Measurements from ENCODE around the gene GOLGA6L10. TPM values are rescaled to one million over a fixed set of nuclear protein-coding genes. Genes with fewer than 3 reads are reported as not detected.

GOLGA6L10 gene
- polyA plus RNA-seq, 2 of the 4 experiments (the other 2 are of a cell fraction), result 0.84 to 0.98 TPM

DNA sequence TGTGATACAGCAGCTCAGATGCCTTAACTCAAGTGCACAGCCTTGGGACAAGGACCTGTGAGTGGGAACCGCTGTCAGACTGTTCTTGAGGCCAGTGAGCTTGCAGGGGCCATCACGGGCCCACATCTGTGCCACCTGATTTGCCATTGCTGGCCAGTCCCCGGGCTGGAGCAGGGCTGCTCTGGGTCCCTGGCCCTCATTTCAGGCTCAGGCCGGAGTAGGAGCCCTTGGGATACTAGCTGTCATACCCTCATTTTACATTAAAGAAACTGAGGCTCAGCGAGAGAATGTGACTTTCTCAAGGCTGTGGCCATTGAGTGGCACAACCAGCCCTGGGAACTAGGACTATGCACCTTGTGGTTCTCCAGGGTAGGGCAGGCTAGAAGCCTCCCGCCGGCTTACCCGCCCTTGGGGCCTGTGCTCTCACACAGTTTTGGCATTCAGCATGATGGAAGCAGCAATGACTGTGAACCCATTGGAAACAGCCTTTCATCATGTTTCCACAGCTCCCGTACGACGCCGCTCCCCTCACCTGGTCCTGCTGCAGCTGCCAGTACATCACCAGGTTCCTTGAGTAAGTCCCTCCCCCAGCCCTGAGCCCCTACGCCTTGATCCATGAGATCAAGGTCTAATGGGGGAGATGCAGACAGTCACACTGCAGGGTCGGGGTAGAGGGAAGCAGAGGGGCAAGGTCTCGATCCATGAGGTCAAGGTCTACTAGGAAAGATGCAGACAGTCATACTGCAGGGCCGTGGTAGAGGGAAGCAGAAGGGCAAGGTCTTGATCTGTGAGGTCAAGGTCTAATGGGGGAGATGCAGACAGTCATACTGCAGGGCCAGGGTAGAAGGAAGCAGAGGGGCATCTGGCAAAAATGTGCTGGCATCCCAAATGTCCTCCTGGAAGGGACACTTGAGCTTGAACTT lies 42.2 kb downstream of the GOLGA6L10 start:
- WGBS (ENCODE audit: missing lambda C conversion rate), result 59% methylated on average over 15 of the region's 16 CpGs
- Histone ChIP-seq H3K27ac (no peak overlapping the region), H3K4me2 (no peak overlapping the region), H3K4me3 (no peak overlapping the region), H3K4me1 (no peaks in the 10 kb centered on the region), H3K9me3 (peaks cover 11% of the 10 kb centered on the region; the same call in 2 of the 3 replicates)
- POLR2A ChIA-PET, result no interaction called here
- FAIRE-seq, result no peak
- TF ChIP-seq KDM1A (IDR thresholded peaks at IDR 0.05; ENCODE audit: low read depth) (no peak), TFCP2L1 (CRISPR knock-in tag; IDR thresholded peaks at IDR 0.05) (no peak), TP53 (CRISPR knock-in tag; IDR thresholded peaks at IDR 0.05) (no peak), NR3C1 (IDR thresholded peaks at IDR 0.05) (no peak), PHF8 (IDR thresholded peaks at IDR 0.05; ENCODE audit: borderline replicate concordance, low read depth) (no peak), POLR2AphosphoS2 (conservative IDR thresholded peaks at IDR 0.05; ENCODE audit: low read length) (no peak), SREBF2 (IDR thresholded peaks at IDR 0.05) (no peak), GATA3 (IDR thresholded peaks at IDR 0.05; ENCODE audit: borderline replicate concordance) (no peak), FOXS1 (CRISPR knock-in tag; IDR thresholded peaks at IDR 0.05) (no peak), ZC3H11A (IDR thresholded peaks at IDR 0.05) (no peak), HOXB5 (CRISPR knock-in tag; IDR thresholded peaks at IDR 0.05) (no peak), ZNF302 (CRISPR knock-in tag; IDR thresholded peaks at IDR 0.05) (no peak), EHF (CRISPR knock-in tag; IDR thresholded peaks at IDR 0.05) (no peak), MYC (IDR thresholded peaks at IDR 0.05; ENCODE audit: borderline replicate concordance, low read length) (no peak), JUNB (IDR thresholded peaks at IDR 0.05) (no peak)
- TF ChIP-seq, protein P1, sequence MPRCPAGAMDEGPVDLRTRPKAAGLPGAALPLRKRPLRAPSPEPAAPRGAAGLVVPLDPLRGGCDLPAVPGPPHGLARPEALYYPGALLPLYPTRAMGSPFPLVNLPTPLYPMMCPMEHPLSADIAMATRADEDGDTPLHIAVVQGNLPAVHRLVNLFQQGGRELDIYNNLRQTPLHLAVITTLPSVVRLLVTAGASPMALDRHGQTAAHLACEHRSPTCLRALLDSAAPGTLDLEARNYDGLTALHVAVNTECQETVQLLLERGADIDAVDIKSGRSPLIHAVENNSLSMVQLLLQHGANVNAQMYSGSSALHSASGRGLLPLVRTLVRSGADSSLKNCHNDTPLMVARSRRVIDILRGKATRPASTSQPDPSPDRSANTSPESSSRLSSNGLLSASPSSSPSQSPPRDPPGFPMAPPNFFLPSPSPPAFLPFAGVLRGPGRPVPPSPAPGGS (IDR thresholded peaks at IDR 0.05), result no peak
- TF ChIP-seq, protein P2, sequence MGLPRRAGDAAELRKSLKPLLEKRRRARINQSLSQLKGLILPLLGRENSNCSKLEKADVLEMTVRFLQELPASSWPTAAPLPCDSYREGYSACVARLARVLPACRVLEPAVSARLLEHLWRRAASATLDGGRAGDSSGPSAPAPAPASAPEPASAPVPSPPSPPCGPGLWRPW (IDR thresholded peaks at IDR 0.05), result no peak
- peak; percentile 45 to 54; a peak in 3 of 6 replicates for ATAC-seq
- no peak for DNase-seq (ENCODE audit: low read depth in 1 of 2, low spot score in 1 of 2)
- CTCF ChIA-PET, result interaction anchor here (0.9 kb wide), 1 partner anchor 26 kb away, joined by 3 read pairs; no protein-coding TSS in a partner anchor

DNA sequence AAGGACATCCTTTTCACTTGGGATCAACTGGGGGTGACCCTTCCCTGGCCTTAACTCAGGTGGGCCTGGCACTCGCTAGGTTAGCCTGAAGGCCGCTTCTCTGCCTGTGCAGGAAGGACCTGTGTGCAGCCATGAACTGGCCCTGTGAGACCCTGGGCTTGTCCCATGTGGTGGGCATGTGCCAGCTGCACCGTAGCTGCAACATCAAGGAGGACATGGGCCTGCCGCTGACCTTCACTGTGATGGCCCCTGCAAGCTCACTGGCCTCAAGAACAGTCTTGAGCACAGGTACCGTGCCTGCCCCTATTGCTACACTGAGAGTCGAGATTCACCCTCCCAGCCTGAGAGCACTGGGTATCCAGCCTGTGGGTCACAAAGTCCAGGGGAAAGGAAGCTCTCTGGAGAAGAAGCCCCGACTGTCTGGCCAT lies 43.6 kb downstream of the GOLGA6L10 start:
- no peak for DNase-seq (ENCODE audit: low read depth in 1 of 2, low spot score in 1 of 2)
- Histone ChIP-seq H3K4me1 (no peaks in the 10 kb centered on the region), H3K4me2 (no peak overlapping the region), H3K4me3 (no peak overlapping the region), H3K27ac (no peak overlapping the region), H3K9me3 (peaks cover 6% of the 10 kb centered on the region; the same call in 2 of the 3 replicates)
- FAIRE-seq, result no peak
- CTCF ChIA-PET, result no interaction called here
- TF ChIP-seq, protein P3, sequence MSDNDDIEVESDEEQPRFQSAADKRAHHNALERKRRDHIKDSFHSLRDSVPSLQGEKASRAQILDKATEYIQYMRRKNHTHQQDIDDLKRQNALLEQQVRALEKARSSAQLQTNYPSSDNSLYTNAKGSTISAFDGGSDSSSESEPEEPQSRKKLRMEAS (IDR thresholded peaks at IDR 0.05), result no peak
- POLR2A ChIA-PET, result no interaction called here
- WGBS (ENCODE audit: missing lambda C conversion rate), result 58% methylated on average over 5 of the region's 7 CpGs
- ATAC-seq, result no peak

DNA sequence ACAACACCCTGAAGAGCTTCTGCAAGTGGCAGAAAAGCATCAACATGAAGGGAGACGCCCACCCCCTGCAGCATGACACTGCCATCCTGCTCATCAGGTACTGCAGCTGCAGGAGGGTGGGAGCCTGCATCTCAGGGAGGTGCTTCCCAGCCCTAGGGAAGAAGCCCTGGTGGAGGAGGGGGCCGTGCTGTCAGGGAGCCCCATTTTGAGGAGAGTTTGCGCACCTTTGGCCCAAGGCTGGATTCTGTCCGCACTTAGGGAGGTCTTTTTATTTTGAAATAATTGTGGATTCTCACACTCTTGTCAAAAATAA lies 44.5 kb downstream of the GOLGA6L10 start:
- H3K4me1 ChIP-seq, result no peaks in the 10 kb centered on the region
- no peak for TF ChIP-seq RAD21 (conservative IDR thresholded peaks at IDR 0.05 in 1 of 2, IDR thresholded peaks at IDR 0.05 in 1 of 2)
- TF ChIP-seq HOXA7 (CRISPR knock-in tag; IDR thresholded peaks at IDR 0.05), result no peak
- no peak for TF ChIP-seq RFX5 (IDR thresholded peaks at IDR 0.05)
- no peak for TF ChIP-seq HDAC2 (IDR thresholded peaks at IDR 0.05)
- TF ChIP-seq JUN (IDR thresholded peaks at IDR 0.05), result no peak
- TF ChIP-seq, protein P4, sequence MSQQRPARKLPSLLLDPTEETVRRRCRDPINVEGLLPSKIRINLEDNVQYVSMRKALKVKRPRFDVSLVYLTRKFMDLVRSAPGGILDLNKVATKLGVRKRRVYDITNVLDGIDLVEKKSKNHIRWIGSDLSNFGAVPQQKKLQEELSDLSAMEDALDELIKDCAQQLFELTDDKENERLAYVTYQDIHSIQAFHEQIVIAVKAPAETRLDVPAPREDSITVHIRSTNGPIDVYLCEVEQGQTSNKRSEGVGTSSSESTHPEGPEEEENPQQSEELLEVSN (IDR thresholded peaks at IDR 0.05; ENCODE audit: borderline replicate concordance, low read depth), result no peak
- TF ChIP-seq, protein P5, sequence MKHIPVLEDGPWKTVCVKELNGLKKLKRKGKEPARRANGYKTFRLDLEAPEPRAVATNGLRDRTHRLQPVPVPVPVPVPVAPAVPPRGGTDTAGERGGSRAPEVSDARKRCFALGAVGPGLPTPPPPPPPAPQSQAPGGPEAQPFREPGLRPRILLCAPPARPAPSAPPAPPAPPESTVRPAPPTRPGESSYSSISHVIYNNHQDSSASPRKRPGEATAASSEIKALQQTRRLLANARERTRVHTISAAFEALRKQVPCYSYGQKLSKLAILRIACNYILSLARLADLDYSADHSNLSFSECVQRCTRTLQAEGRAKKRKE (CRISPR knock-in tag; IDR thresholded peaks at IDR 0.05; ENCODE audit: low read depth), result no peak
- TF ChIP-seq SREBF2 (IDR thresholded peaks at IDR 0.05), result no peak
- no peak for TF ChIP-seq CHD4 (IDR thresholded peaks at IDR 0.05; ENCODE audit: borderline replicate concordance)
- TF ChIP-seq CBX2 (IDR thresholded peaks at IDR 0.05; ENCODE audit: borderline replicate concordance, low read depth), result no peak
- TF ChIP-seq PHF8 (IDR thresholded peaks at IDR 0.05; ENCODE audit: borderline replicate concordance, low read depth), result no peak
- no peak for TF ChIP-seq NR3C1 (IDR thresholded peaks at IDR 0.05)
- TF ChIP-seq, protein P6, sequence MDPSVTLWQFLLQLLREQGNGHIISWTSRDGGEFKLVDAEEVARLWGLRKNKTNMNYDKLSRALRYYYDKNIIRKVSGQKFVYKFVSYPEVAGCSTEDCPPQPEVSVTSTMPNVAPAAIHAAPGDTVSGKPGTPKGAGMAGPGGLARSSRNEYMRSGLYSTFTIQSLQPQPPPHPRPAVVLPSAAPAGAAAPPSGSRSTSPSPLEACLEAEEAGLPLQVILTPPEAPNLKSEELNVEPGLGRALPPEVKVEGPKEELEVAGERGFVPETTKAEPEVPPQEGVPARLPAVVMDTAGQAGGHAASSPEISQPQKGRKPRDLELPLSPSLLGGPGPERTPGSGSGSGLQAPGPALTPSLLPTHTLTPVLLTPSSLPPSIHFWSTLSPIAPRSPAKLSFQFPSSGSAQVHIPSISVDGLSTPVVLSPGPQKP (IDR thresholded peaks at IDR 0.05; ENCODE audit: low read depth, low read length), result no peak
- TF ChIP-seq SMC3 (IDR thresholded peaks at IDR 0.05), result no peak
- TF ChIP-seq RNF2 (IDR thresholded peaks at IDR 0.05; ENCODE audit: borderline replicate concordance, low read depth), result no peak
- no peak for TF ChIP-seq JUNB (IDR thresholded peaks at IDR 0.05)
- TF ChIP-seq MYC (IDR thresholded peaks at IDR 0.05; ENCODE audit: borderline replicate concordance, low read length), result no peak
- FAIRE-seq, result no peak
- WGBS (ENCODE audit: missing lambda C conversion rate), result 51% methylated on average over 4 of the region's 4 CpGs
- no peak overlapping the region for H3K4me2 ChIP-seq
- ChIA-PET POLR2A (no interaction called here), CTCF (interaction anchor here (1.4 kb wide), 1 partner anchor 11 kb away, joined by 5 read pairs; no protein-coding TSS in a partner anchor)
- H3K4me3 ChIP-seq, result no peak overlapping the region
- H3K27ac ChIP-seq, result no peak overlapping the region
- no peak for DNase-seq (ENCODE audit: low read depth in 1 of 2, low spot score in 1 of 2)
- ATAC-seq, result no peak; a peak in 1 of 6 replicates
- H3K9me3 ChIP-seq, result no peaks in the 10 kb centered on the region
